Esophagus (tissue), 2 donors: ENCODE results near the gene CBFA2T2. TPM values are rescaled to one million over a fixed set of nuclear protein-coding genes. Genes with fewer than 3 reads are reported as not detected.

Experiments used
- H3K27ac ChIP-seq, 2 donors: one replicate each; pipeline ENCODE4 v1.5.1; 2013; ENCODE audit warnings: low read depth in 2 of 2, mild to moderate bottlenecking in 2 of 2, inconsistent platforms in 1 of 2, low read length in 1 of 2, moderate library complexity in 1 of 2
- H3K27me3 ChIP-seq, 2 donors: one replicate each; pipeline ENCODE4 v1.6.1; 2013; ENCODE audit warnings: low read length in 2 of 2, control low read depth in 1 of 2, mild to moderate bottlenecking in 1 of 2; ENCODE audit not compliant: insufficient read depth in 2 of 2, control insufficient read depth in 1 of 2
- H3K36me3 ChIP-seq, 2 donors: one replicate each; pipeline ENCODE4 v1.6.1; 2013; ENCODE audit warnings: low read length in 1 of 2; ENCODE audit not compliant: control insufficient read depth in 2 of 2, insufficient read depth in 2 of 2
- H3K4me1 ChIP-seq, 2 donors: one replicate each; pipeline ENCODE4 v1.6.1; 2013; ENCODE audit warnings: low read length in 1 of 2; ENCODE audit not compliant: control insufficient read depth in 2 of 2, insufficient read depth in 2 of 2
- H3K4me3 ChIP-seq, 2 donors: one replicate each; pipeline ENCODE4 v1.5.1; 2013; ENCODE audit warnings: low read length in 2 of 2, mild to moderate bottlenecking in 2 of 2, low read depth in 1 of 2, moderate library complexity in 1 of 2
- H3K9me3 ChIP-seq, 2 donors: one replicate each; pipeline ENCODE4 v1.6.1; 2013; ENCODE audit warnings: mild to moderate bottlenecking in 2 of 2, low read depth in 1 of 2, low read length in 1 of 2, moderate library complexity in 1 of 2; ENCODE audit not compliant: control insufficient read depth in 2 of 2, insufficient read depth in 1 of 2
- WGBS, 2 donors: extraction: QIAGEN DNeasy Blood & Tissue Kit; methylation state at CpG; one replicate each; pipeline ENCODE4 v1.1.7; 2013; 5-methylcytosine and 5-hydroxymethylcytosine counted together
- polyA plus RNA-seq, 2 donors: library from polyadenylated mRNA; stranded (reverse); fragments of 200-250 nt; gene quantifications; one replicate each; pipeline ENCODE4 v1.2.3, GENCODE V29; 2013
- donor health status: healthy with polysubstance abuse.
- donor health status: Bipolar disorder and iron deficiency.

The CBFA2T2 gene
- polyA plus RNA-seq, 2 donors: 4.7 to 8.5 TPM

GRCh38 chr20:33670715-33671499, 181.0 kb downstream of the CBFA2T2 start:
- Histone ChIP-seq H3K27ac (no peak overlapping the region), H3K36me3 (peaks cover 0 to 2% of the 10 kb centered on the region in 2 donors), H3K4me3 (no peak overlapping the region), H3K27me3 (no peaks in the 10 kb centered on the region), H3K9me3 (no peaks in the 10 kb centered on the region), H3K4me1 (peaks cover 4 to 20% of the 10 kb centered on the region in 2 donors)
- 82 to 87% methylated on average over 6 of the region's 6 CpGs for WGBS, 2 donors

GRCh38 chr20:33671573-33672288, 181.8 kb downstream of the CBFA2T2 start:
- Histone ChIP-seq H3K27me3 (no peaks in the 10 kb centered on the region), H3K27ac (peak overlapping the region in 1 of 2 donors; percentile 33), H3K9me3 (no peaks in the 10 kb centered on the region), H3K36me3 (peaks cover 0 to 8% of the 10 kb centered on the region in 2 donors), H3K4me1 (peaks cover 4 to 18% of the 10 kb centered on the region in 2 donors), H3K4me3 (no peak overlapping the region)
- WGBS, 2 donors: 79 to 82% methylated on average over 8 of the region's 8 CpGs

GRCh38 chr20:33672426-33673113, 182.7 kb downstream of the CBFA2T2 start:
- H3K4me1 ChIP-seq: peaks cover 4 to 13% of the 10 kb centered on the region in 2 donors
- no peak overlapping the region for H3K4me3 ChIP-seq
- H3K27me3 ChIP-seq: no peaks in the 10 kb centered on the region
- WGBS, 2 donors: 64 to 74% methylated on average over 17 of the region's 17 CpGs
- no peaks in the 10 kb centered on the region for H3K9me3 ChIP-seq
- H3K36me3 ChIP-seq: peaks cover 0 to 9% of the 10 kb centered on the region in 2 donors
- H3K27ac ChIP-seq: no peak overlapping the region

- WGBS, 2 donors: 76 to 83% methylated on average over 4 of the region's 4 CpGs
- H3K27me3 ChIP-seq: no peaks in the 10 kb centered on the region
- H3K9me3 ChIP-seq: no peaks in the 10 kb centered on the region
- peak overlapping the region in 1 of 2 donors; percentile 28 for H3K27ac ChIP-seq
- peak overlapping the region in 1 of 2 donors; percentile 77 for H3K4me3 ChIP-seq
- H3K36me3 ChIP-seq: peaks cover 0 to 9% of the 10 kb centered on the region in 2 donors
- H3K4me1 ChIP-seq: peaks cover 4 to 11% of the 10 kb centered on the region in 2 donors
These were observed 183.2 kb downstream of the CBFA2T2 start for GRCh38 chr20:33673114-33673409.

GRCh38 chr20:33673410-33674293, 183.8 kb downstream of the CBFA2T2 start:
- Histone ChIP-seq H3K9me3 (no peaks in the 10 kb centered on the region), H3K36me3 (peaks cover 0 to 9% of the 10 kb centered on the region in 2 donors), H3K4me3 (peak overlapping the region; percentile 59 to 77), H3K27ac (peak overlapping the region; percentile 86 to 93), H3K4me1 (peaks cover 4 to 11% of the 10 kb centered on the region in 2 donors), H3K27me3 (no peaks in the 10 kb centered on the region)
- 18 to 22% methylated on average over 19 to 29 of the region's 29 CpGs for WGBS, 2 donors

GRCh38 chr20:33674294-33675135, 184.6 kb downstream of the CBFA2T2 start, which contains the start of gene NECAB3:
Gene NECAB3 (minus strand): TSS chr20:33674428. CDS start chr20:33674352, 76 bp downstream.
- H3K36me3 ChIP-seq: peaks cover 0 to 10% of the 10 kb centered on the region in 2 donors
- H3K27ac ChIP-seq: peak within 1 kb of the TSS; percentile 86 to 93
- peak within 1 kb of the TSS; percentile 59 to 77 for H3K4me3 ChIP-seq
- H3K27me3 ChIP-seq: no peaks in the 10 kb centered on the region
- 4 to 7% methylated on average over 43 to 73 of the region's 73 CpGs for WGBS, 2 donors
- H3K4me1 ChIP-seq: peaks cover 4 to 11% of the 10 kb centered on the region in 2 donors
- no peaks in the 10 kb centered on the region for H3K9me3 ChIP-seq

- H3K9me3 ChIP-seq: no peaks in the 10 kb centered on the region
- H3K27ac ChIP-seq: peak overlapping the region; percentile 86 to 93
- WGBS, 2 donors: 39 to 46% methylated on average over 16 of the region's 16 CpGs
- H3K4me1 ChIP-seq: peaks cover 4 to 11% of the 10 kb centered on the region in 2 donors
- H3K4me3 ChIP-seq: peak overlapping the region; percentile 59 to 77
- H3K36me3 ChIP-seq: peaks cover 0 to 9% of the 10 kb centered on the region in 2 donors
- H3K27me3 ChIP-seq: no peaks in the 10 kb centered on the region
These were observed 185.5 kb downstream of the CBFA2T2 start for GRCh38 chr20:33675136-33675959.

- Histone ChIP-seq H3K27me3 (no peaks in the 10 kb centered on the region), H3K4me1 (peaks cover 4 to 11% of the 10 kb centered on the region in 2 donors), H3K4me3 (no peak overlapping the region), H3K27ac (peak overlapping the region; percentile 86 to 93), H3K36me3 (peaks cover 0 to 9% of the 10 kb centered on the region in 2 donors), H3K9me3 (no peaks in the 10 kb centered on the region)
- WGBS, 2 donors: 92 to 93% methylated on average over 11 of the region's 11 CpGs
These were observed 186.2 kb downstream of the CBFA2T2 start for GRCh38 chr20:33676121-33676520.
